ENCODE data around the gene GRIK3.

GRIK3 gene

DNA sequence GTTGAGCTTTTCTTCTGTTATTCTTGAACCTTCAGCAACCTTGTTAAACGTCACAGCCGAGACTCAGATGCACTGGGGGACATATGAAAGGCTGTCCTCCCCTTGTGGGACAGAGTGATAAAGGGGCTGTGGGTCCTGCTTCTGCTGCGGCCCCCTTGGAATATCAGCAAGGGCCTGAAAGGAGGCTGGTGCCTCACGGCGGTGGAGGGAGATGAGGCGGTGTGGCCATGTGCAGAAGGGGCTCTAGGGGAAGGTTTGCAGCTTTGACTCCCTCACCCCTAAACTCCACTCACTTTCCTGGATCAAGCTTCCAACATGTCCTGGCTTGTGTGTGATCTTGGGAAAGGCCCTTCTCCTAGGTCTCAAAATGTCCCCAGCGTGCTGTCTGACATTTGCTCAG, 280.9 kb downstream of the GRIK3 start:
- DNase-seq, result no peak

DNA sequence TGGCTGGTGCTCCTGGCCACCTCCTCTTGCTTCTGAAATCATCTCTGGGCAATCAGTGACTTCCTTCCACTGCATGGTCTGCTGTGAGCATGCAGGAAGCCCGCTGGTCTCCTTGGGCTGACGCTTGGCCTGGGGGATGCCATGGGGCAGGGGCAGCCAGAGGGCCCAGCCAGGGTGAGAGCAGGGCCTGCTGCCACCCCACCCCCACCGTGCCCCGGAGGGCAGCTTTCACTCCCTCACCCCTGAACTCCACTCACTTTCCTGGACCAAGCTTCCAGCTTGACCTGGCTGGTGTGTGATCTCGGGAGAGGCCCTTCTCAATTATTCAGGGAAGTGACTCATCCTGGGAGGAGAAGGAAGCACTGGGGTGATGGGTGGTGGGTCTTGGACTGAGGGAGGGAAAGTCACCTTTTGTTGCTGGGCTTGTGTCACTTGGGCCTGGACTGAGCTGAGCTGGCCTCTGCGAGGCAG, 281.4 kb downstream of the GRIK3 start:
- DNase-seq, result no peak

DNA sequence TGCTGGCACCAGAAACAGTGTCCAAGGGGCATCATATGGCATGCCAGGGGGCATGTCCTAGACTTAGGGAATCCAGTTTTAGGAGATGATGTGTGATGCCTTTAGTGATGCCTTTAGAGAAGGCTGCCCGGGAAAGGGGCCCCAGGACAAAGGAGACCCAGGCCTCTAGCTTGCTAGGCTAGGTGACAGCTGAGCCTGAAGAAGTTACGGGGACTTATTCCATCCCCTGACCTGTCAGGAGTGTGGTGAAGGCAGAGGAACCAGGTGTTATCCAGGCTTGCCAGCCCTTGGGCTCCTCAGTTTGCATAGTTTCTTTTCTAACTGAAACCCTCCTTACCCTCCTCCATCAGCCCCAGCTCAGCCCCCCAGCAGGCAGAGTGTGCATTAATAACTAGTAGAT, 281.9 kb downstream of the GRIK3 start:
- DNase-seq, result no peak

DNA sequence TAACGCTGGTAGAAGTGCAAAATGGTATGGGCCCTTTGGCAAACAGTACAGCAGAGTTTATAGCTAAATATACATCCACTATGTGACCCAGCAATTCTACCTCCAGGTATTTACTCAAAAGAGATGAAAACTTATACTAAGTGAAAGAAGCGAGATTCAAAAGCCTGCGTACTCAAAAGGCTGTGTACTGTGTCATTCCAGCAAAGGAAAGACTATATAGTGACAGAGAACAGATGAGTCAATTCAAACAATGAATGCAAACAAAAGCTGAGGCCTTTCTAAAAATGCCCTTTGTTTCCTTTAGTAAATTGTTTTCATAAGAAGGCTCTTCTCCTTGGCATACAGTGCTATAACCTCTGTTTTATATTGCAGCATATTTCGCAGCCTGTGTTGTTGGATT, 282.8 kb downstream of the GRIK3 start:
- no peak for DNase-seq

DNA sequence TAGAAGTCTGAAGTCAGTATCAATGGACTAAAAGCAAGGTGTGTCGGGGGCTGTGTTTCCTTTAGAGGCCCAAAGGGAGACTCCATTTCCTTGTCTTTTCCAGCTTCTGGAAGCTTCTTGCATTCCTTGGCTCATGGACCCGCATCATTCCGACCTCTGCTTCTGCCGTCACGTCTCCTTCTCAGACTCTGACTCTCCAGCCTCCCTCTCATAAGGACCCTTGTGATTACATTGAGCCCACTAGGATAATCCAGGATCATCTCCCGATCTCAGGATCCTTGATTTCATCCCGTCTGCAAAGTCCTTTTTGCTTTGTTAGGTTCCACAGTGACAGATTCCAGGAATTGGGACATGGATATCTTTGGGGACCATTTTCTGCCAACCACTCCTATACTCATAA, 285.8 kb downstream of the GRIK3 start:
- no peak for DNase-seq
